ENCODE data around the gene DNAH3.
"Not testable (repeated sequence)": the region's sequence is repeated elsewhere in the genome, so short reads cannot be mapped to it uniquely, and the experiment has no call there.

DNAH3 gene

GRCh38 chr16:21076186-21076883, 74.3 kb downstream of the DNAH3 start:
- TF ChIP-seq, protein P1, sequence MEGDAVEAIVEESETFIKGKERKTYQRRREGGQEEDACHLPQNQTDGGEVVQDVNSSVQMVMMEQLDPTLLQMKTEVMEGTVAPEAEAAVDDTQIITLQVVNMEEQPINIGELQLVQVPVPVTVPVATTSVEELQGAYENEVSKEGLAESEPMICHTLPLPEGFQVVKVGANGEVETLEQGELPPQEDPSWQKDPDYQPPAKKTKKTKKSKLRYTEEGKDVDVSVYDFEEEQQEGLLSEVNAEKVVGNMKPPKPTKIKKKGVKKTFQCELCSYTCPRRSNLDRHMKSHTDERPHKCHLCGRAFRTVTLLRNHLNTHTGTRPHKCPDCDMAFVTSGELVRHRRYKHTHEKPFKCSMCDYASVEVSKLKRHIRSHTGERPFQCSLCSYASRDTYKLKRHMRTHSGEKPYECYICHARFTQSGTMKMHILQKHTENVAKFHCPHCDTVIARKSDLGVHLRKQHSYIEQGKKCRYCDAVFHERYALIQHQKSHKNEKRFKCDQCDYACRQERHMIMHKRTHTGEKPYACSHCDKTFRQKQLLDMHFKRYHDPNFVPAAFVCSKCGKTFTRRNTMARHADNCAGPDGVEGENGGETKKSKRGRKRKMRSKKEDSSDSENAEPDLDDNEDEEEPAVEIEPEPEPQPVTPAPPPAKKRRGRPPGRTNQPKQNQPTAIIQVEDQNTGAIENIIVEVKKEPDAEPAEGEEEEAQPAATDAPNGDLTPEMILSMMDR (IDR thresholded peaks at IDR 0.05; ENCODE audit: low read depth, low read length) = no peak
- H3K4me3 ChIP-seq (ENCODE audit: low read depth, low read length) = no peak overlapping the region

- H3K4me3 ChIP-seq (ENCODE audit: low read depth, low read length) = no peak overlapping the region
- TF ChIP-seq, protein P1 (IDR thresholded peaks at IDR 0.05; ENCODE audit: low read depth, low read length) = no peak
These were observed 75.4 kb downstream of the DNAH3 start for GRCh38 chr16:21075252-21075651.

DNA sequence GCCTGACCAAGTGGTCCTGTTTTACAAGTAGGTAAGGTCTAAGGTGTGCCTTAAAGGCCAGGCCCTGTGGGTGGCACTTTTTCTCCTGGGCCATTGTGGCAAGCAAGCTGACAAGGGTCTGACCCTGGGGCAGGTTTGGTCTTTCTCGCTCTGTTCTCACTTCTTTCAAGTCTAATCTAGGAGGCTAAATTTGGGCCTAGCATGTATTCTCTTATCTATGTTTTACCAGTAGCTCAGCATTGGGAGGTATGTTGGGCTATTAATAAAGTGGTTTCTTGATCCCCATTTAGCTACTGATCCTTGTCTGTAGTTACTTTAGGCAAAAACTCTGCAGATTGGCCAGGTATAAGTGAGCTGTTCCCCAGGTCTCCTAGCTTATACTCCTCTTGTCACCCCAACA, 77.7 kb downstream of the DNAH3 start:
- no peak overlapping the region for H3K4me3 ChIP-seq (ENCODE audit: low read depth, low read length)
- TF ChIP-seq, protein P1 (IDR thresholded peaks at IDR 0.05; ENCODE audit: low read depth, low read length) = no peak

DNA sequence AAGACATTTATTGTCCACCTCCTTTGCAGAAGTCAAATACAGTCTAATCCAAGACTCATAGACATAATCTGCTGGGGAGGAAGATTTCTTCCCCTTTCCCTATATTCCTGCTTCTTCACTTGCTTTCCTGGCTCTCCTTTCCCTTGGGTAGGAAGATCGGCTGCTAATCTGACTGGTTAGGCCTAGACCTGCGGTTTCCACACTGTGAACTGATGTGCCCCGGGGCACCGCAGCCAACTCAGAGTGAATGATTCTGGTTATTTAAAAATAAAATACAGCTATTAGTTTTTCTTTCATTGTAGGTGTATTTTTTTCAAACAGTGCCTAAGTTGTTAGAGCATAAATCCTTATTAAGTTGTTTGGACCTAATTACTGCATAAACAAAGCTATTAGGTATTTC, 78.9 kb downstream of the DNAH3 start:
- no peak overlapping the region for H3K4me3 ChIP-seq (ENCODE audit: low read depth, low read length)
- TF ChIP-seq, protein P1 (IDR thresholded peaks at IDR 0.05; ENCODE audit: low read depth, low read length) = no peak

DNA sequence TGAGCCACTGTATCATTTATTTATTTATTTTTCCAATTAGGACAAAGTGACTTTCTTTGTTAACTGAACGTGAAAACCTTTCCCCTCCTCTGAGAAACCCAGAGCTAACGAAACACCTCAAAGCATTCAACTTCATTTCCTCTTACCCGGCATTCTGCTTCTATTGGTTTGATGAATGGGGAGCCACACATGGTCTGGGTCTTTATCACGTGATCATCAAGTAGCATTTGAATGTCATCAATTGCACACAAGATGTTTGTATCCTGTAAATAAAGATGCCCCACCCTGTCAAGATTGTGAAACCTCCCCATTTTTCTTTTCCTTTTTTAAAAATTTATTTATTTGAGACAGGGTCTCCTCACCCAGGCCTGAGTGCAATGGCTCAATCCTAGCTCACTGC, 80.1 kb downstream of the DNAH3 start:
- TF ChIP-seq, protein P1 (IDR thresholded peaks at IDR 0.05; ENCODE audit: low read depth, low read length) = no peak
- no peak overlapping the region for H3K4me3 ChIP-seq (ENCODE audit: low read depth, low read length)

GRCh38 chr16:21069986-21070385, 80.7 kb downstream of the DNAH3 start:
- TF ChIP-seq, protein P1 (IDR thresholded peaks at IDR 0.05; ENCODE audit: low read depth, low read length) = no peak
- H3K4me3 ChIP-seq (ENCODE audit: low read depth, low read length) = no peak overlapping the region

DNA sequence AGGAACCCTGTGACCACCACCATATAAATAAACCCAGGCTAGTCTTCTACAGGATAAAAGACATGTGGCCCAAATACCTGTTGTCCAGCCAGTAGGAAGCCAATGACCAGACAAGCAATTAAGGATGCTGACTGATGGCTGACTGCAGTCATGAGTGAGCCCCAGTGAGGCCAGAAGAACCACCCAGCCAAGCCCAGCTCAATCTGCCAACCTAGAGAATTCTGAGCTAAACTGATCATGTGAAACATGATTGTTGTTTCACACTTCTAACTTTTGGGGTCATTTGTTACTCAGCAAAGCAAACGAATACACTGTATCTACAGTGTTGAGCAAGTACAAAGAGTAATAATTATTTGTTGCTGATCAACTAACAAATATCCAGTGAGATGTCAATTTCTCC, 86.4 kb downstream of the DNAH3 start:
- TF ChIP-seq, protein P1 (IDR thresholded peaks at IDR 0.05; ENCODE audit: low read depth, low read length) = no peak
- no peak overlapping the region for H3K4me3 ChIP-seq (ENCODE audit: low read depth, low read length)

DNA sequence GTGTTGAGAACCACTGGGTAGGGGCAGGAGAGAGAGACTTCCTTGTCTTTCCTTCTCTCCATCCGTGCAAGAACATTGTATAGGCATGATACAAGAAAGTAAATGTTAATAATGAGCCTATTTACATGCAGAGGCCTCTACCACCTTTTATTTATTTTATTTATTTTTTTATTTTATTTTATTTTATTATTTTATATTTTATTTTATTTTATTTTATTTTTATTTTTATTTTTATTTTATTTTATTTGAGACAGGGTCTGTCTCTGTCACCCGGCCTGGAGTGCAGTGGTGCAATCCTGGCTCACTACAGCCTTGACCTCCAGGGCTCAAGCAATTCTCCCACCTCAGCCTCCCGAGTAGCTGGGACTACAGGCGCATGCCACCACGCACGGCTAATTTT, 87.3 kb downstream of the DNAH3 start:
- H3K4me3 ChIP-seq (ENCODE audit: low read depth, low read length) = not testable (repeated sequence)

All from WI38 (cell line).